ENCODE data around the gene HMBS.
"Not testable (repeated sequence)": the region's sequence is repeated elsewhere in the genome, so short reads cannot be mapped to it uniquely, and the experiment has no call there.

Gene HMBS

GRCh38 chr11:119084663-119085436, at the start of gene HMBS:
Gene HMBS (plus strand): TSS chr11:119084881. CDS start chr11:119085034, 153 bp downstream.
- peak; percentile 82 for DNase-seq

- DNase-seq, result no peak
Measured at GRCh38 chr11:119038884-119039283, 45.8 kb upstream of the HMBS start.

DNA sequence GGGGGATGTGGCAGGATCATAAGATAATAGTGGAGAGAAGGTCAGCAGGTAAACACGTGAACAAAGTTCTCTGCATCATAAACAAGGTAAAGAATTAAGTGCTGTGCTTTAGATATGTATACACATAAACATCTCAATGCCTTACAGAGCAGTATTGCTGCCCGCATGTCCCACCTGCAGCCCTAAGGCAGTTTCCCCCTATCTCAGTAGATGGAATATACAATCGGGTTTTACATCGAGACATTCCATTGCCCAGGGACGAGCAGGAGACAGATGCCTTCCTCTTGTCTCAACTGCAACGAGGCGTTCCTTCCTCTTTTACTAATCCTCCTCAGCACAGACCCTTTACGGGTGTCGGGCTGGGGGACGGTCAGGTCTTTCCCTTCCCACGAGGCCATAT, 45.2 kb upstream of the HMBS start:
- not testable (repeated sequence) for DNase-seq

GRCh38 chr11:119041821-119042514, 42.7 kb upstream of the HMBS start:
- no peak for DNase-seq

DNA sequence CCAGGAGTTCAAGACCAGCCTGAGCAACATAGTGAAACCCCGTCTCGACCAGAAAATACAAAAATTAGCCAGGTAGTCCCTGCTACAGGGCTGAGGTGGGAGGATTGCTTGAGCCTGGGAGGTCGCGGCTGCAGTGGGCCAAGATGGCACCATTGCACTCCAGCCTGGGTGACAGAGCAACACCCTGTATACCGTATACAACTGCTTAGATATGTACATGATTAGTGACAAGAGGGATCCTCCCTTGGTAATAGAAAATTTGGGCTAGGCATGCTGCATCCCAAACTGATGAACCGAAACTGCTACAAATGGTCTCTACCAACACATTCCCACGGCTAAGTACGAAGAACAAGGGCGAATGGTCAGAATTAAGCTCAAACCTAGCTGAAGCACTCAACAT, 41.8 kb upstream of the HMBS start:
- DNase-seq, result no peak

GRCh38 chr11:119044708-119045107, 40.0 kb upstream of the HMBS start:
- no peak for DNase-seq

GRCh38 chr11:119046489-119046888, 38.2 kb upstream of the HMBS start:
- DNase-seq, result no peak

DNA sequence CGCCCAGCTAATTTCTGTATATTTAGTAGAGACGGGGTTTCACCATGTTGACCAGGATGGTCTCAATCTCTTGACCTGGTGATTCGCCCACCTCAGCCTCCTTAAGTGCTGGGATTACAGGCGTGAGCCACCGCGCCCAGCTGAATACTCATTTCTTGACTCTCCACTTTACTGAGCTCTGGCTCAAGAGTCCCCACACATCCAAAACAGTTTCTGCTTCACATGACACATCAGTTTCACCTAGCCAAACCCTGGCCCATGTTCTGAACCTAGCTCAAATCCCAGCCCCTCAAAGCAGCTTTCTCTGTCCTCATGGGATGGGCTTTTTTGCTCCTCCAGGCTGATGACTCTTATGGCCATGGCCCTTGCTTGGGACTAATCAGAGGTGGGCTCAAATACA, 37.5 kb upstream of the HMBS start:
- no peak for DNase-seq

- no peak for DNase-seq
Measured at GRCh38 chr11:119048644-119049043, 36.0 kb upstream of the HMBS start.

- DNase-seq, result no peak
Measured at GRCh38 chr11:119049081-119049480, 35.6 kb upstream of the HMBS start.

GRCh38 chr11:119051440-119052162, 33.1 kb upstream of the HMBS start:
- DNase-seq, result no peak

- DNase-seq, result no peak
Measured at GRCh38 chr11:119052163-119052814, 32.4 kb upstream of the HMBS start.

DNA sequence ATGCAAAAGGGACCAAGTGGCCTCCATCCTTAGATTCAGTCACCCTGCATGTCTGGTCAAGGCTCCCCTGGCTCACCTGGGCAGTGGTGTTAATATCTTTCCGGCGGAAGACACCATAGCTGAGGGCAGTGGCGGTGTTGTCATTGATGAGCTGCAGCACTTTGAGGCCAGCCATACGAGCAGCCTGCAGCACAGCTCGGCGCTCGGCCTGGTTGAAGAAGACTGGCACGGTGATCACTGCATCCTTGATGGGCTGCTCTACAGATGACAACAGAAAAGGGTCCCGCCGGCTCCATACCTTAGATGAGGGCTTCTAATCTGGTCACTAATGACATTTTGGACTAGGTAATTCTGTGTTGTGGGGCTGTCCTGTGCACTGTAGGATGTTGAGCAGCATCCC, 30.3 kb upstream of the HMBS start:
- no peak for DNase-seq

GRCh38 chr11:119055901-119056300, 28.8 kb upstream of the HMBS start:
- DNase-seq, result no peak

- DNase-seq, result peak; percentile 36
Measured at GRCh38 chr11:119056421-119056999, 28.2 kb upstream of the HMBS start.

DNA sequence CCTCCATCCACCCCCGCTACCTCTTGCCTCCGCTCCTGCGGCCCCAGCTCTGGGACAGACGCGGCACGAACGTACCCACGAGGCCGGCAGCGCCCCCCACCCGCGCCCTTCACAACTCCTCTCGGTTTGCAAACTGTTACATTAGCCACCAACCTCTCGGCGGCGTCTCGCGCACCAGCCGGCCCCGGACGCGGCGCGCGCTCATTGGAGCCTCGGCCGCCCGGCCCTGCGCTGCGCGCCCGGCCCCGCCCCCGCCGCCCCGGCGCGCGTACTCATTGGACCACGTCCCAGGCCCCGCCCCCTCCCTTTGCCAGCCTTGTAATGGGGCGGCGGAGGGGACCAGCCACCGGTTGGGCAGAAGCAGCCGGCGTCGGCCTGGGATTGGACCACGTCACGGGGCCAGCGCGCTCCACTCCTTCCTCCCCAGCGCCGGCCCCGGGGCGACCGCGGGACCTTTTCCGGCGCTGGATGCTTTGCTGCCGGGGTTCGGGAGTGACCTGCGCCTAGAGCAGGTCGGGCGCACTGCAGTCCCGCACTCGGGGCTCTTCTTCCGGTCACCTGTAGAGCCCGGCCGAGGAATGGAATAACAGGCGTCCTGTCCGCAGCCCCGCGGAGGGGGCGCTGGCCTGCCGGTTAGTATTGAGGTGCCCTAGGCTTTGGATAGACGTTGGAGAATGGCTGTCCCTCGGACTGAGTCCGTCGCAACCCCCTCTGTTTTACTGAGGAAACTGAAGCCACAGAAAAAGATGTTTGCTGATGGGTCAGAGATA, 27.5 kb upstream of the HMBS start, which contains the start of gene HYOU1:
Gene HYOU1 (minus strand): TSS at position 206 of the 770 bp plus-strand sequence. CDS start 1,045 bp downstream, outside the sequence.
- peak; percentile 98 for DNase-seq

DNA sequence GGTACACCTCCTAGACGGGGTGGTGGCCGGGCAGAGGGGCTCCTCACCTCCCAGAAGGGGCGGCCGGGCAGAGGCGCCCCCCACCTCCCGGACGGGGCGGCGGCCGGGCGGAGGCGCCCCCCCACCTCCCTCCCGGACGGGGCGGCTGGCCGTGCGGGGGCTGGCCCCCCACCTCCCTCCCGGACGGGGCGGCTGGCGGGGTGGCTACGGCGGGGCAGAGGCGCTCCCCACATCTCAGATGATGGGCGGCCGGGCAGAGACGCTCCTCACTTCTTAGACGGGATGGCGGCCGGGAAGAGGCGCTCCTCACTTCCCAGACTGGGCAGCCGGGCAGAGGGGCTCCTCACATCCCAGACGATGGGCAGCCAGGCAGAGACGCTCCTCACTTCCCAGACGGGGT, 25.6 kb upstream of the HMBS start:
- DNase-seq, result not testable (repeated sequence)

GRCh38 chr11:119061256-119061655, 23.4 kb upstream of the HMBS start:
- no peak for DNase-seq

DNA sequence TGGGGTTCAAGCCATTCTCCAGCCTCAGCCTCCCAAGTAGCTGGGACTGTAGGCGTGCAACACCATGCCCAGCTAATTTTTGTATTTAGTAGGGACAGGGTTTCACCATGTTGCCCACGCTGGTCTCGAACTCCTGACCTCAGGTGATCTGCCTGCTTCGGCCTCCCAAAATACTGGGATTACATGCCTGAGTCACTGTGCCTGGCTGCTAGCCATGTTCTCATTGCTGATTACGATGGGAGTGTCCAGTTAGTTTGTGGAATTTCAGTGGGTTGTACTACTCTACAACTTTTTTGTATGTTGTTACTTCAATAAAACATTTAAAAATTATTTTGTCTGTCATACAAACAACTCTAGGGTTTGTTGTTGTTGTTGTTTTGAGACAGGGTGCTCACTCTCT, 21.9 kb upstream of the HMBS start:
- DNase-seq, result no peak

- peak; percentile 17 for DNase-seq
Measured at GRCh38 chr11:119065369-119065768, 19.3 kb upstream of the HMBS start.

DNA sequence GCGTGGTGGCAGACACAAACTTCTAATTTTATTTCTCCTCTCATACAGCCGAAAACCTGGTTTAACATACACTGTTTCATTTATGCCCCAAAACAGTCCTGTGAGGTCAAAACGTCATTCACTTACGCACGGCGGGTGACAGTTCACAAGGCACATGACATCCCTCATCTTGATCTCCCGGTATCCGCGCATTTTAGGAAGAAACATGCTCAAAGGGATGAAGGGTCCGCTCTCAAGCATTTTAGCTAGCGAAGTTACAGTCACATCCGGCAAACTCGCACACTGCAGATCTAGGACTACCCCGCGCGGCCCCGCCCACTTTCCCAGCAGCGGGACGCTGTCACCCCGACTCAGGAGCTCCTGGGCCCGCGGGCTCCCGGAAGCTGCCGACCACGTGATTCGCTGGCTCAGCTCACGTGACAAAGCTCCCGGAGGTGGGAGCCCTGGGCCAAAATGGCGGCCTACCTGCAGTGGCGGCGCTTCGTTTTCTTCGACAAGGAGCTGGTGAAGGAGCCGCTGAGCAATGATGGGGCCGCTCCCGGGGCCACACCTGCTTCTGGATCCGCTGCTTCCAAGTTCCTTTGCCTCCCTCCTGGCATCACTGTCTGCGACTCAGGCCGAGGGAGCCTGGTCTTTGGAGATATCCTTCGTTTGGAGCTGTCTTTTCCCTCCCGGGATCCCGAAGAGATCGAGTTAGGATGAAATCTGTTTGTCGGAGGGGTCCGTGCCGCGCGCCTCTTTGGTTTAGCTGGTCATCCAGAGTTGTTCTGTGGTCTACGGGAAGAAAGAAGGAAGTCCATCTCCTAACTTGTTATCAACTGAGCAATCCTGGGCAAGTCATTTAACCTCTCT, 17.1 kb upstream of the HMBS start, which contains the start of gene VPS11:
Gene VPS11 (plus strand): TSS at position 448 of the 852 bp plus-strand sequence. CDS start 6 bp downstream, at position 454.
- DNase-seq, result peak; percentile 95

Data from activated effector memory CD4-positive, alpha-beta T cell treated with Interleukin-2 at 50 U/mL for 16 hours (primary cell).